Measurements from ENCODE around the gene RARB.

RARB gene

GRCh38 chr3:25580534-25580933, 152.5 kb downstream of the RARB start:
- ChIA-PET CTCF (interaction anchor here (5.7 kb wide), 1 partner anchor 14 kb away, joined by 38 read pairs; no protein-coding TSS in a partner anchor), POLR2A (no interaction called here)
- TF ChIP-seq, protein P1, sequence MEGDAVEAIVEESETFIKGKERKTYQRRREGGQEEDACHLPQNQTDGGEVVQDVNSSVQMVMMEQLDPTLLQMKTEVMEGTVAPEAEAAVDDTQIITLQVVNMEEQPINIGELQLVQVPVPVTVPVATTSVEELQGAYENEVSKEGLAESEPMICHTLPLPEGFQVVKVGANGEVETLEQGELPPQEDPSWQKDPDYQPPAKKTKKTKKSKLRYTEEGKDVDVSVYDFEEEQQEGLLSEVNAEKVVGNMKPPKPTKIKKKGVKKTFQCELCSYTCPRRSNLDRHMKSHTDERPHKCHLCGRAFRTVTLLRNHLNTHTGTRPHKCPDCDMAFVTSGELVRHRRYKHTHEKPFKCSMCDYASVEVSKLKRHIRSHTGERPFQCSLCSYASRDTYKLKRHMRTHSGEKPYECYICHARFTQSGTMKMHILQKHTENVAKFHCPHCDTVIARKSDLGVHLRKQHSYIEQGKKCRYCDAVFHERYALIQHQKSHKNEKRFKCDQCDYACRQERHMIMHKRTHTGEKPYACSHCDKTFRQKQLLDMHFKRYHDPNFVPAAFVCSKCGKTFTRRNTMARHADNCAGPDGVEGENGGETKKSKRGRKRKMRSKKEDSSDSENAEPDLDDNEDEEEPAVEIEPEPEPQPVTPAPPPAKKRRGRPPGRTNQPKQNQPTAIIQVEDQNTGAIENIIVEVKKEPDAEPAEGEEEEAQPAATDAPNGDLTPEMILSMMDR (IDR thresholded peaks at IDR 0.05; ENCODE audit: control extremely low read depth, extremely low read depth, low read depth, missing control alignments): no peak
- no peak for DNase-seq (ENCODE audit: extremely low spot score)

DNA sequence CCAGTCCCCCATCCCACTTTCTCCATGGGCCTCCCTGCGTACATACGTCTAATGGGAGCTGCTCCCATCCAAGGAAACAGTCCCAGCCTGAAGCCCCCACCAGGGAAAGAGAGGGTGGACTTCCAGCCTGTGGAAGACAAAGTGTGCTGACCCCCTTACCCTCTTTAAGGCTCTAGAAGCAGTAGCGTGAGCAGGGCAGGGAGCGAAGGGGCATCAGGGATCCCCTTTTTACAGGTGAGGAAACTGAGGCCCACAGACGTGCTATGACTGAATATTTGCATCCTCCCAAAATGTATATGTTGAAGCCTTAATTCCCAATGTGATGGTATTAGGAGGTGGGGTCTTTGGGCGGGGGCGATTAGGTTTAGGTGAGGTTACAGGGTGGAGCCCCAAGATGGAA, 153.3 kb downstream of the RARB start:
- TF ChIP-seq, protein P1 (IDR thresholded peaks at IDR 0.05; ENCODE audit: control extremely low read depth, extremely low read depth, low read depth, missing control alignments): no peak
- ChIA-PET CTCF (interaction anchor here (5.7 kb wide), 1 partner anchor 13 kb away, joined by 38 read pairs; no protein-coding TSS in a partner anchor), POLR2A (no interaction called here)
- DNase-seq (ENCODE audit: extremely low spot score): no peak

DNA sequence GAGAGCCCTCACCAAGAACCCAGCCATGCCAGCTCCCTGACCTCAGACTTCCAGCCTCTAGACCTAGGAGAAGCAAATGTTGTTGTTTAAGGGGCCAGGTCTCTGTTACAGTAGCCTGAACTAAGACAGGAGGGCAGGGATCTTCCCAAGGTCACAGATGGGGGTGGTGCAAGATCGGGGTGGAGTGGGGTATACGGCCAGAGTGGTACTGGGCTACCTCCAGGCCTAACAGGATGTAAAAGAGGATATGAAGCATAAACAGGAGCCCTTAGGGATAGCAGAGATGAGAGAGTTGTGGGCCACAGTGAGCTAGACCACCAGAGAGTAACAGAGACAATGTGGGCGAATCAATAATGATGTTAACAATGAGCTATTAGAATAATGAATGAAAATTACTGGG, 153.8 kb downstream of the RARB start:
- no peak for DNase-seq (ENCODE audit: extremely low spot score)
- CTCF ChIA-PET: interaction anchor here (5.7 kb wide), 1 partner anchor 12 kb away, joined by 38 read pairs; no protein-coding TSS in a partner anchor
- TF ChIP-seq, protein P1 (IDR thresholded peaks at IDR 0.05; ENCODE audit: control extremely low read depth, extremely low read depth, low read depth, missing control alignments): no peak
- POLR2A ChIA-PET: no interaction called here

GRCh38 chr3:25582242-25582641, 154.2 kb downstream of the RARB start:
- CTCF ChIA-PET: interaction anchor here (5.7 kb wide), 1 partner anchor 12 kb away, joined by 38 read pairs; no protein-coding TSS in a partner anchor
- POLR2A ChIA-PET: no interaction called here
- TF ChIP-seq, protein P1 (IDR thresholded peaks at IDR 0.05; ENCODE audit: control extremely low read depth, extremely low read depth, low read depth, missing control alignments): no peak
- DNase-seq (ENCODE audit: extremely low spot score): no peak

DNA sequence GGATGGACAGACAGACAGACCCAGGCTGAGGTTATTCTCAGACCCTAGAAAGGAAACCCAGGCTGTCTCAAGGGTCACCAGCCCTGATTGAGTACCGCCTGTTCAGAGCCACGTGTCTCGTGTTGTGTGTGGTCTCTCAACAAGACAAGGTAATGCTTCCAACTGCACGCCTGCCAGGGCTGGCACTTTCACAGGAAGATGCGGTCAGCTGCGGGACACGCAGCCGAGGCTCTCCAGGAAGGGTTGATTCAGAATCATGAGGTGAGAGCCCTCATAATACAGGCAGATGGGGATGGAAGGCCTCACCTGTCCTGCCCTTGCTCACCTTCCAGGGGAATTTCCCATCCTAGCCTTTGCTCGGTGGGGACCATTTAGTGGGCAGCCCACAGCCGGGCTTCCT, 155.3 kb downstream of the RARB start:
- CTCF ChIA-PET: interaction anchor here (5.7 kb wide), 1 partner anchor 11 kb away, joined by 38 read pairs; no protein-coding TSS in a partner anchor
- POLR2A ChIA-PET: no interaction called here
- no peak for DNase-seq (ENCODE audit: extremely low spot score)
- TF ChIP-seq, protein P1 (IDR thresholded peaks at IDR 0.05; ENCODE audit: control extremely low read depth, extremely low read depth, low read depth, missing control alignments): no peak

GRCh38 chr3:25584011-25584789, 156.1 kb downstream of the RARB start:
- TF ChIP-seq, protein P1 (IDR thresholded peaks at IDR 0.05; ENCODE audit: control extremely low read depth, extremely low read depth, low read depth, missing control alignments): no peak
- ChIA-PET POLR2A (no interaction called here), CTCF (interaction anchor here (2.2 kb wide), 1 partner anchor 10 kb away, joined by 17 read pairs; no protein-coding TSS in a partner anchor)
- no peak for DNase-seq (ENCODE audit: extremely low spot score)

Data from GM10248 (cell line).